A673 (cell line): ENCODE data around the gene ZNF789. TPM values are rescaled to one million over a fixed set of nuclear protein-coding genes. Genes with fewer than 3 reads are reported as not detected.
A peak's percentile ranks its signal among the peaks of the same experiment; 100 is the strongest.

Experiments used
- BruUV-seq: library from RNA; stranded (reverse); fragments of 400-500 nt; replicated peaks from 2 replicates; lab custom pipeline; 2021; lab: Mats Ljungman, UMichigan
- CTCF ChIA-PET: fragments of 300-600 bp; sonication (Branson Sonifier 250); formaldehyde crosslinking; loops from one replicate; lab custom pipeline; 2022; ENCODE audit warnings: antibody characterized with exemption; lab: Charles Lee
- POLR2A ChIA-PET: fragments of 300-600 bp; sonication (Branson Sonifier 250); formaldehyde crosslinking; loops from one replicate; lab custom pipeline; 2022; ENCODE audit warnings: antibody characterized with exemption; ENCODE audit not compliant: low non-redundant PET; lab: Charles Lee
- DNase-seq: peaks from one replicate; pipeline ENCODE4 v3.0.0-alpha.2; 2015; ENCODE audit warnings: low spot score
- H3K27ac ChIP-seq: fragments of 200-600 bp; sonication (generic); 2 replicates; pipeline ENCODE4 v1.5.1; 2016; ENCODE audit warnings: mixed run types, low read depth, mild to moderate bottlenecking, mixed read lengths, antibody characterized with exemption, low read length; ENCODE audit not compliant: poor library complexity, severe bottlenecking
- H3K27me3 ChIP-seq: fragments of 200-600 bp; sonication (generic); replicated peaks from 2 replicates; pipeline ENCODE4 v1.6.1; 2017; ENCODE audit warnings: mixed run types, low read depth, mild to moderate bottlenecking, mixed read lengths, antibody characterized with exemption, low read length; ENCODE audit not compliant: insufficient read depth, poor library complexity
- H3K36me3 ChIP-seq: fragments of 200-600 bp; sonication (generic); 2 replicates; pipeline ENCODE4 v1.6.1; 2016; ENCODE audit warnings: mixed run types, mild to moderate bottlenecking, mixed read lengths, antibody characterized with exemption, low read length; ENCODE audit not compliant: insufficient read depth, poor library complexity, severe bottlenecking
- H3K4me1 ChIP-seq: fragments of 200-600 bp; sonication (generic); 2 replicates; pipeline ENCODE4 v1.6.1; 2017; ENCODE audit warnings: mixed run types, mild to moderate bottlenecking, mixed read lengths, antibody characterized with exemption, low read length; ENCODE audit not compliant: insufficient read depth, poor library complexity, severe bottlenecking
- H3K4me3 ChIP-seq: fragments of 200-600 bp; sonication (generic); 2 replicates; pipeline ENCODE4 v1.5.1; 2016; ENCODE audit warnings: low read depth, mixed run types, mild to moderate bottlenecking, mixed read lengths, low read length; ENCODE audit not compliant: poor library complexity, severe bottlenecking
- H3K9me3 ChIP-seq: fragments of 200-600 bp; sonication (generic); 2 replicates; pipeline ENCODE4 v1.6.1; 2016; ENCODE audit warnings: mixed run types, low read depth, mild to moderate bottlenecking, mixed read lengths, antibody characterized with exemption, low read length; ENCODE audit not compliant: poor library complexity, severe bottlenecking
- EZH2 ChIP-seq: fragments of 200-600 bp; sonication (generic); IDR thresholded peaks from 2 replicates; pipeline ENCODE4 v1.6.1; 2017; ENCODE audit warnings: borderline replicate concordance, low read depth, mild to moderate bottlenecking, mixed read lengths, antibody characterized with exemption, low read length; ENCODE audit not compliant: poor library complexity, severe bottlenecking
- intact Hi-C: fragments of 100-400 bp; cut with micrococcal nuclease; formaldehyde crosslinking; loops from one replicate; pipeline ENCODE4 v1.10.0; 2022; ENCODE audit not compliant: unreplicated experiment
- total RNA-seq: library from RNA; stranded (reverse); gene quantifications from 2 replicates; pipeline ENCODE4 v1.2.3, GENCODE V29; 2021
- TF ChIP-seq, protein P1 (sequence below): fragments of 300-800, 200-600 bp; sonication (generic); conservative IDR thresholded peaks from 2 replicates; pipeline ENCODE4 v1.5.1; 2017; ENCODE audit warnings: low read depth, mild to moderate bottlenecking, antibody characterized with exemption, low read length, moderate library complexity, mixed read lengths

The ZNF789 gene
- total RNA-seq, 1 experiment from 2014 or later, result 17.0 TPM

DNA sequence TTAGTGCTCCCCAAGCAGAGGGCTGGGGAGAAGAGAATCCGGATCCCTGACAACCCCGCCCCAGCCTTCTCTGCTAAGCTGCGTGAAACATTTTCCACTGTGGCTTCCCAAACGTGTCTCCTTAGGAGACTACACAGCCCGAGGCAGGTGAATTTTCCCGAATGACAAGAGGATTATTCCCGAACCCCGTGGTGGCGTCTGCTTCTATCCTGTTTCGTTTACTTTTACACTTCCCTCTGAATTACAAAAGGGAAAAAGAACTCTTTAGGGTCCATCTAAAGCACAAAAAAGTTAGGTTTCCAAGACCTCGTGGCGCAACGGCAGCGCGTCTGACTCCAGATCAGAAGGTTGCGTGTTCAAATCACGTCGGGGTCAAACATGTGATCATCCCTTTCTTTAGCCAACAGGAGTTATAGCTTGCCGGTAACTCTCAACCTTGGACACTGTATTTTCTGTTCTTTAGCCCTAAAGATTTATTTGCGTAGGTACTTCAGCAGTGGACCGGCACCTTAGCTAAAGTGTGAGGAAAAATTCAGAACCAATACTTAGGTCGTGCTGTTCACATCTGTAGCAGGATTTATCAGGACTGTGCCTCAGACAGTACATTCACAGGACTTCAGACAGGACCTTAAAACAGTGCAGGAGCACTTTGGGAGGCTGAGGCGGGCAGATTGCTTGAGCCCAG lies 3.2 kb upstream of the ZNF789 start:
- TF ChIP-seq, protein P1, sequence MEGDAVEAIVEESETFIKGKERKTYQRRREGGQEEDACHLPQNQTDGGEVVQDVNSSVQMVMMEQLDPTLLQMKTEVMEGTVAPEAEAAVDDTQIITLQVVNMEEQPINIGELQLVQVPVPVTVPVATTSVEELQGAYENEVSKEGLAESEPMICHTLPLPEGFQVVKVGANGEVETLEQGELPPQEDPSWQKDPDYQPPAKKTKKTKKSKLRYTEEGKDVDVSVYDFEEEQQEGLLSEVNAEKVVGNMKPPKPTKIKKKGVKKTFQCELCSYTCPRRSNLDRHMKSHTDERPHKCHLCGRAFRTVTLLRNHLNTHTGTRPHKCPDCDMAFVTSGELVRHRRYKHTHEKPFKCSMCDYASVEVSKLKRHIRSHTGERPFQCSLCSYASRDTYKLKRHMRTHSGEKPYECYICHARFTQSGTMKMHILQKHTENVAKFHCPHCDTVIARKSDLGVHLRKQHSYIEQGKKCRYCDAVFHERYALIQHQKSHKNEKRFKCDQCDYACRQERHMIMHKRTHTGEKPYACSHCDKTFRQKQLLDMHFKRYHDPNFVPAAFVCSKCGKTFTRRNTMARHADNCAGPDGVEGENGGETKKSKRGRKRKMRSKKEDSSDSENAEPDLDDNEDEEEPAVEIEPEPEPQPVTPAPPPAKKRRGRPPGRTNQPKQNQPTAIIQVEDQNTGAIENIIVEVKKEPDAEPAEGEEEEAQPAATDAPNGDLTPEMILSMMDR, result no peak
- TF ChIP-seq EZH2, result no peak
- no peak overlapping the region for H3K4me3 ChIP-seq
- H3K4me1 ChIP-seq, result peaks cover 14% of the 10 kb centered on the region
- no TSS peak for BruUV-seq
- DNase-seq, result no peak
- intact Hi-C loops, result no loop called here
- ChIA-PET POLR2A (no interaction called here), CTCF (no interaction called here)
- H3K9me3 ChIP-seq, result no peaks in the 10 kb centered on the region
- no peaks in the 10 kb centered on the region for H3K27me3 ChIP-seq
- H3K36me3 ChIP-seq, result no peaks in the 10 kb centered on the region
- H3K27ac ChIP-seq, result no peak overlapping the region

DNA sequence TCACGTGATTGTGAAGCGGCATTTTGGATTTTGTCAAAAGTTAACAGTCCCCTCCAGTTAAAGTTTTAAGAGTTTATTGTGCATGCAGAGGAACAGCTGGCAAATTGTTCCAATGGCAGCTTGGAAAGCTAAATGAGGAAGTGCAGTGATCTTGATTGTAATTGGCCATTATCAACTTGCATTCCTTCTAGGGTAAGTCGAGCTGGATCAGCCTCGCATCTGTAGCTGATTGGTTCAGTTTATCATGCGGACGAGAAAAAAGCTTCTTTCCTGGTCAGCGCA lies 566 bp downstream of the ZNF789 start:
- intact Hi-C loops, result no loop called here
- no TSS peak for BruUV-seq
- peak; percentile 63 for DNase-seq

DNA sequence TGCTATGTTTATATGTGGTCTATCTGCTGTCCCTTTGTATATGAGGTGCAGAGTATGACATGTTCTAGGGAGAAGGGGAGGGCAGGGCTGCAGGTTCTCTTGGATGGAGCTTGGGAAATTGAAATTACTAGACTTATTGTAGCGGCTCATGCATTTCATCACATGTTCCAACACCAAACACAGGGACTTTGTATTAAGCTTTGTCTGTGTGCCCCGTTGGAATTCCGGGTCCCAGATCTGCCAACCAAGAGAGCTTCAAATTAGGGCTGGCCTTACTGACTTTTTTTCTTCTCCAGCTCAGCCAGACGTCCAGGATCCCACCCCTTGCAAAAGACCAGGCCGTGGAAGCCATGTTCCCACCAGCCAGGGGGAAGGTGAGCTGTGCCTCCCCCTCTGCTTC lies 3.4 kb downstream of the ZNF789 start:
- peaks cover 14% of the 10 kb centered on the region for H3K36me3 ChIP-seq
- ChIA-PET POLR2A (no interaction called here), CTCF (interaction anchor here (0.5 kb wide), 1 partner anchor 49 kb away, joined by 3 read pairs; no protein-coding TSS in a partner anchor)

More for the DNA sequence above, 566 bp downstream of the ZNF789 start:
- Histone ChIP-seq H3K36me3 (peaks cover 7% of the 10 kb centered on the region), H3K9me3 (no peaks in the 10 kb centered on the region), H3K4me1 (peaks cover 7% of the 10 kb centered on the region), H3K27me3 (no peaks in the 10 kb centered on the region), H3K4me3 (peak overlapping the region; percentile 75), H3K27ac (peak overlapping the region; percentile 82)
- POLR2A ChIA-PET, result no interaction called here
- TF ChIP-seq EZH2, result no peak
- CTCF ChIA-PET, result no interaction called here

More for the DNA sequence above, 3.4 kb downstream of the ZNF789 start:
- intact Hi-C loops, result no loop called here
- Histone ChIP-seq H3K4me1 (peaks cover 7% of the 10 kb centered on the region), H3K27me3 (no peaks in the 10 kb centered on the region), H3K9me3 (no peaks in the 10 kb centered on the region), H3K27ac (no peak overlapping the region), H3K4me3 (no peak overlapping the region)
- no peak for DNase-seq
- no TSS peak for BruUV-seq
- TF ChIP-seq, protein P1, result no peak
- TF ChIP-seq EZH2, result no peak
